SU-DHL-6 (cell line): ENCODE measurements around the gene PCGF5.

ENCODE experiments used
- H2AFZ ChIP-seq: fragments of 200-600 bp; sonication (generic); 2 replicates; pipeline ENCODE4 v1.6.1; 2014; ENCODE audit warnings: low read depth, mild to moderate bottlenecking, moderate library complexity, mixed read lengths, antibody characterized with exemption, low read length; ENCODE audit not compliant: severe bottlenecking
- H3F3A ChIP-seq: fragments of 200-600 bp; shearing (Covaris generic); 2 replicates; pipeline ENCODE4 v1.6.0; 2016; ENCODE audit warnings: antibody characterized with exemption, mild to moderate bottlenecking; ENCODE audit not compliant: insufficient read depth
- H3K27ac ChIP-seq: fragments of 200-600 bp; sonication (generic); 2 replicates; pipeline ENCODE4 v1.5.1; 2016; ENCODE audit warnings: low read depth, mild to moderate bottlenecking, low read length, moderate library complexity, mixed read lengths
- H3K27me3 ChIP-seq: fragments of 200-600 bp; sonication (generic), shearing (Covaris generic); 2 replicates; pipeline ENCODE4 v1.6.0; 2014; ENCODE audit warnings: mild to moderate bottlenecking, low read length
- H3K36me3 ChIP-seq: fragments of 200-600 bp; sonication (generic); 2 replicates; pipeline ENCODE4 v1.6.1; 2014; ENCODE audit warnings: mild to moderate bottlenecking, low read length, mixed read lengths
- H3K4me2 ChIP-seq: fragments of 300-600, 200-600 bp; shearing (Covaris generic), sonication (generic); 2 replicates; pipeline ENCODE4 v1.6.0; 2014; ENCODE audit warnings: low read length, low read depth, mild to moderate bottlenecking; ENCODE audit not compliant: poor library complexity, severe bottlenecking
- H3K4me3 ChIP-seq: fragments of 200-600 bp; sonication (generic); 2 replicates; pipeline ENCODE4 v1.5.1; 2014; ENCODE audit warnings: antibody characterized with exemption, low read length, mild to moderate bottlenecking, mixed read lengths; ENCODE audit not compliant: insufficient read depth, poor library complexity, severe bottlenecking
- H3K79me2 ChIP-seq: fragments of 200-600 bp; sonication (generic); 2 replicates; pipeline ENCODE4 v1.6.1; 2014; ENCODE audit warnings: mild to moderate bottlenecking, low read length, moderate library complexity; ENCODE audit not compliant: insufficient read depth
- H3K9ac ChIP-seq: fragments of 200-600 bp; sonication (generic); 2 replicates; pipeline ENCODE4 v1.7.0; 2014; ENCODE audit warnings: mild to moderate bottlenecking, low read length
- H3K9me2 ChIP-seq: fragments of 200-600 bp; sonication (generic); replicated peaks from 2 replicates; pipeline ENCODE4 v1.6.1; 2014; ENCODE audit warnings: low read length; ENCODE audit not compliant: insufficient read depth
- H3K9me3 ChIP-seq: fragments of 200-600 bp; sonication (generic); 2 replicates; pipeline ENCODE4 v1.6.1; 2014; ENCODE audit warnings: low read length, mixed read lengths; ENCODE audit not compliant: insufficient read depth
- H4K20me1 ChIP-seq: fragments of 200-600 bp; sonication (generic); 2 replicates; pipeline ENCODE4 v1.6.1; 2014; ENCODE audit warnings: low read depth, mild to moderate bottlenecking, antibody characterized with exemption, low read length, moderate library complexity, mixed read lengths
- CTCF ChIP-seq: fragments of 200-600 bp; sonication (generic); IDR thresholded peaks from one replicate; pipeline ENCODE4 v1.5.1; 2017; ENCODE audit warnings: antibody characterized with exemption, mild to moderate bottlenecking, low read length, moderate library complexity; ENCODE audit not compliant: insufficient read depth, poor library complexity, severe bottlenecking
- EZH2phosphoT487 ChIP-seq: fragments of 200-600 bp; sonication (generic), shearing (Covaris generic); conservative IDR thresholded peaks from 2 replicates; pipeline ENCODE4 v1.6.1; 2018; ENCODE audit warnings: mild to moderate bottlenecking, antibody characterized with exemption, low read length, moderate library complexity, mixed read lengths

Gene PCGF5

GRCh38 chr10:91242940-91243339, 22.5 kb downstream of the PCGF5 start:
- no peak for TF ChIP-seq EZH2phosphoT487
- no peak for TF ChIP-seq CTCF
- Histone ChIP-seq H3K36me3 (no peaks in the 10 kb centered on the region), H3K9me3 (no peaks in the 10 kb centered on the region), H3F3A (no peaks in the 10 kb centered on the region), H2AFZ (no peak overlapping the region), H3K9me2 (no peaks in the 10 kb centered on the region), H3K4me2 (no peak overlapping the region), H3K79me2 (no peaks in the 10 kb centered on the region), H4K20me1 (no peaks in the 10 kb centered on the region), H3K9ac (no peak overlapping the region), H3K4me3 (no peak overlapping the region), H3K27me3 (no peaks in the 10 kb centered on the region), H3K27ac (no peak overlapping the region)

GRCh38 chr10:91247360-91248111, 27.1 kb downstream of the PCGF5 start:
- H3K79me2 ChIP-seq = no peaks in the 10 kb centered on the region

GRCh38 chr10:91249700-91250099, 29.2 kb downstream of the PCGF5 start:
- no peak overlapping the region for H3K4me2 ChIP-seq
- no peak overlapping the region for H3K27ac ChIP-seq
- no peaks in the 10 kb centered on the region for H3K9me3 ChIP-seq
- H3K36me3 ChIP-seq = no peaks in the 10 kb centered on the region
- no peaks in the 10 kb centered on the region for H3F3A ChIP-seq
- TF ChIP-seq CTCF = no peak
- no peak overlapping the region for H3K4me3 ChIP-seq
- no peak overlapping the region for H2AFZ ChIP-seq
- no peaks in the 10 kb centered on the region for H3K79me2 ChIP-seq
- H3K9ac ChIP-seq = no peak overlapping the region
- no peaks in the 10 kb centered on the region for H4K20me1 ChIP-seq
- H3K9me2 ChIP-seq = no peaks in the 10 kb centered on the region
- H3K27me3 ChIP-seq = no peaks in the 10 kb centered on the region

More at GRCh38 chr10:91247360-91248111, 27.1 kb downstream of the PCGF5 start:
- H3K36me3 ChIP-seq = no peaks in the 10 kb centered on the region
- H4K20me1 ChIP-seq = no peaks in the 10 kb centered on the region
- H3K9me3 ChIP-seq = no peaks in the 10 kb centered on the region
- H3K27me3 ChIP-seq = no peaks in the 10 kb centered on the region
- H3F3A ChIP-seq = no peaks in the 10 kb centered on the region
- H2AFZ ChIP-seq = no peak overlapping the region
- H3K9ac ChIP-seq = no peak overlapping the region
- H3K4me2 ChIP-seq = no peak overlapping the region
- no peak overlapping the region for H3K4me3 ChIP-seq
- TF ChIP-seq CTCF (no peak), EZH2phosphoT487 (no peak)
- no peaks in the 10 kb centered on the region for H3K9me2 ChIP-seq
- H3K27ac ChIP-seq = no peak overlapping the region
